PC-3 (cell line): ENCODE data around the gene ULBP1. TPM values are rescaled to one million over a fixed set of nuclear protein-coding genes. Genes with fewer than 3 reads are reported as not detected.
"Not testable (repeated sequence)": the region's sequence is repeated elsewhere in the genome, so short reads cannot be mapped to it uniquely, and the experiment has no call there.

ENCODE experiments used
- ATAC-seq: fragments of 200-7000 bp; cut with Tn5 transposase; 2 replicates; pipeline ENCODE4 v1.9.1; 2020; ENCODE audit warnings: mild to moderate bottlenecking, moderate library complexity
- BruUV-seq: library from RNA; stranded (reverse); fragments of 400-500 nt; replicated peaks from 2 replicates; lab custom pipeline; 2021; lab: Mats Ljungman, UMichigan
- CTCF ChIA-PET: fragments of 300-600 bp; sonication (Branson Sonifier 250); formaldehyde crosslinking; loops from one replicate; lab custom pipeline; 2022; ENCODE audit warnings: antibody characterized with exemption; lab: Charles Lee
- POLR2A ChIA-PET: fragments of 300-600 bp; sonication (Branson Sonifier 250); formaldehyde crosslinking; loops from one replicate; lab custom pipeline; 2022; ENCODE audit warnings: antibody characterized with exemption; ENCODE audit not compliant: unreplicated experiment; lab: Charles Lee
- DNase-seq: peaks from one replicate; pipeline ENCODE4 v3.0.0-alpha.2; 2015
- H2AFZ ChIP-seq: fragments of 300-600 bp; sonication (generic); 2 replicates; pipeline ENCODE4 v1.6.0; 2016; ENCODE audit warnings: antibody characterized with exemption, low read length
- H3F3A ChIP-seq: fragments of 300-600 bp; sonication (generic); one replicate; pipeline ENCODE4 v1.6.0; 2017; ENCODE audit warnings: antibody characterized with exemption, low read length, control low read depth, mild to moderate bottlenecking; ENCODE audit not compliant: unreplicated experiment
- H3K27ac ChIP-seq: fragments of 300-600 bp; sonication (generic); 2 replicates; pipeline ENCODE4 v1.5.1; 2016; ENCODE audit warnings: mild to moderate bottlenecking, low read length
- H3K27me3 ChIP-seq: fragments of 300-600 bp; sonication (generic); 2 replicates; pipeline ENCODE4 v1.6.1; 2016; ENCODE audit warnings: low read length, mixed read lengths
- H3K36me3 ChIP-seq: fragments of 300-600 bp; sonication (generic); 2 replicates; pipeline ENCODE4 v1.6.1; 2016; ENCODE audit warnings: low read depth, mixed run types, low read length, mixed read lengths
- H3K4me1 ChIP-seq: fragments of 300-600 bp; sonication (generic); 2 replicates; pipeline ENCODE4 v1.5.1; 2016; ENCODE audit warnings: low read length; ENCODE audit not compliant: insufficient read depth
- H3K4me2 ChIP-seq: fragments of 300-600 bp; sonication (generic); 2 replicates; pipeline ENCODE4 v1.6.0; 2016; ENCODE audit warnings: low read length
- H3K4me3 ChIP-seq: fragments of 300-600 bp; sonication (generic); 2 replicates; pipeline ENCODE4 v1.5.1; 2016; ENCODE audit warnings: mild to moderate bottlenecking, low read length, mixed read lengths
- H3K79me2 ChIP-seq: fragments of 300-600 bp; sonication (generic); 2 replicates; pipeline ENCODE4 v1.6.1; 2017; ENCODE audit warnings: low read length, mixed read lengths
- H3K9ac ChIP-seq: fragments of 300-600 bp; sonication (generic); 2 replicates; pipeline ENCODE4 v1.6.0; 2016; ENCODE audit warnings: mild to moderate bottlenecking, low read length
- H3K9me2 ChIP-seq: fragments of 300-600 bp; sonication (generic); replicated peaks from 2 replicates; pipeline ENCODE4 v1.6.1; 2016; ENCODE audit warnings: mixed run types, low read length, mixed read lengths
- H3K9me3 ChIP-seq: fragments of 300-600 bp; sonication (generic); 2 replicates; pipeline ENCODE4 v1.6.1; 2016; ENCODE audit warnings: low read length, mixed read lengths
- H4K20me1 ChIP-seq: fragments of 300-600 bp; sonication (generic); 2 replicates; pipeline ENCODE4 v1.6.1; 2016; ENCODE audit warnings: low read length, mixed read lengths
- CTCF ChIP-seq: fragments of 300-600 bp; sonication (generic); conservative IDR thresholded peaks from 2 replicates; pipeline ENCODE4 v1.5.1; 2017; ENCODE audit warnings: antibody characterized with exemption, low read depth, mild to moderate bottlenecking, low read length
- EZH2 ChIP-seq: fragments of 300-600 bp; sonication (generic); IDR thresholded peaks from one replicate; pipeline ENCODE4 v1.6.1; 2017; ENCODE audit warnings: antibody characterized with exemption, mild to moderate bottlenecking, low read length; ENCODE audit not compliant: unreplicated experiment
- EZH2phosphoT487 ChIP-seq: fragments of 300-600 bp; sonication (generic); IDR thresholded peaks from 2 replicates; pipeline ENCODE4 v1.6.1; 2018; ENCODE audit warnings: mild to moderate bottlenecking, antibody characterized with exemption, low read length, borderline replicate concordance
- intact Hi-C: fragments of 100-400 bp; cut with micrococcal nuclease; formaldehyde crosslinking; loops from 2 replicates; pipeline ENCODE4 v1.9.0; 2023
- total RNA-seq: library from RNA; depleted of rRNA; stranded (reverse); fragments of >200 nt; gene quantifications from 2 replicates; pipeline ENCODE4 v1.2.3, GENCODE V29; 2014; rRNA removed

Gene ULBP1
- total RNA-seq, 1 experiment from 2014 or later = 0.87 TPM

GRCh38 chr6:150018846-150019580, 55.3 kb downstream of the ULBP1 start:
- H3K36me3 ChIP-seq = no peaks in the 10 kb centered on the region
- H3K4me2 ChIP-seq = no peak overlapping the region
- intact Hi-C loops = loop anchor here (5.0 to 10.0 kb wide), 3 partner anchors 294 to 798 kb away; partner anchors contain the start of gene GINM1
- no peaks in the 10 kb centered on the region for H3F3A ChIP-seq
- POLR2A ChIA-PET = no interaction called here
- no peaks in the 10 kb centered on the region for H3K9me3 ChIP-seq
- H2AFZ ChIP-seq = no peak overlapping the region
- no peak overlapping the region for H3K27ac ChIP-seq
- CTCF ChIA-PET = no interaction called here
- no peak overlapping the region for H3K4me3 ChIP-seq
- no TSS peak for BruUV-seq
- TF ChIP-seq EZH2phosphoT487 (no peak), CTCF (no peak), EZH2 (no peak)
- no peak overlapping the region for H3K9ac ChIP-seq
- no peaks in the 10 kb centered on the region for H3K27me3 ChIP-seq
- no peaks in the 10 kb centered on the region for H4K20me1 ChIP-seq
- H3K9me2 ChIP-seq = no peaks in the 10 kb centered on the region
- DNase-seq (no peak), ATAC-seq (no peak)
- no peaks in the 10 kb centered on the region for H3K4me1 ChIP-seq
- H3K79me2 ChIP-seq = no peaks in the 10 kb centered on the region

- H3K4me2 ChIP-seq, H3K9me2 ChIP-seq, ATAC-seq, intact Hi-C loops, H3K9ac ChIP-seq, H2AFZ ChIP-seq, BruUV-seq, H3K9me3 ChIP-seq, H3K27me3 ChIP-seq, H4K20me1 ChIP-seq, H3K4me3 ChIP-seq, CTCF ChIA-PET, H3K27ac ChIP-seq, POLR2A ChIA-PET, DNase-seq, H3K79me2 ChIP-seq, H3K36me3 ChIP-seq, H3F3A ChIP-seq: not testable (repeated sequence)
- peaks cover 17% of the 10 kb centered on the region; the same call in 1 of the 2 replicates for H3K4me1 ChIP-seq
Observed at GRCh38 chr6:150021870-150022269, 58.1 kb downstream of the ULBP1 start.

Other genes with a start within 250 kb of the ULBP1 start
- gene LATS1, start 245.8 kb upstream of the ULBP1 start, total RNA-seq = 9.2 and 9.7 TPM in 2 replicates
- gene NUP43, start 217.4 kb upstream of the ULBP1 start, total RNA-seq = 19.2 and 25.5 TPM in 2 replicates
- gene PCMT1, start 214.2 kb upstream of the ULBP1 start, total RNA-seq = 122 and 158 TPM in 2 replicates
- gene LRP11, start 99.6 kb upstream of the ULBP1 start, total RNA-seq = 32.0 and 39.9 TPM in 2 replicates
- 0.40 and 1.7 TPM in 2 replicates for gene RAET1E, start 65.8 kb upstream of the ULBP1 start, total RNA-seq
- gene RAET1G, start 40.8 kb upstream of the ULBP1 start, total RNA-seq = 1.5 and 2.0 TPM in 2 replicates
- gene ULBP2, start 21.9 kb upstream of the ULBP1 start, total RNA-seq = 5.8 and 8.1 TPM in 2 replicates
- gene RAET1L, start 61.6 kb downstream of the ULBP1 start, total RNA-seq = 1.1 and 3.6 TPM in 2 replicates
- 20.5 and 23.2 TPM in 2 replicates for gene ULBP3, start 105.2 kb downstream of the ULBP1 start, total RNA-seq
- gene PPP1R14C, start 179.1 kb downstream of the ULBP1 start, total RNA-seq = 1.1 and 3.0 TPM in 2 replicates